IPS DF 19.7 (cell line): ENCODE measurements around the gene KRTAP4-16.
"Not testable (repeated sequence)": the region's sequence is repeated elsewhere in the genome, so short reads cannot be mapped to it uniquely, and the experiment has no call there.

Source experiments
- DNase-seq: peaks from one replicate; pipeline ENCODE4 v3.0.0-alpha.2; 2013; ENCODE audit warnings: low read depth, low spot score

KRTAP4-16 gene

GRCh38 chr17:41119696-41120690 lies 18.0 kb upstream of the KRTAP4-16 start:
- not testable (repeated sequence) for DNase-seq

- DNase-seq = no peak
Measured at GRCh38 chr17:41118721-41119120, 16.7 kb upstream of the KRTAP4-16 start.

GRCh38 chr17:41117846-41118386 lies 15.9 kb upstream of the KRTAP4-16 start, which contains the start of gene KRTAP4-11:
TSS of gene KRTAP4-11 (minus strand) at chr17:41118373. CDS start at chr17:41118315, 58 bp downstream.
- not testable (repeated sequence) for DNase-seq

- no peak for DNase-seq
Measured at GRCh38 chr17:41116297-41116696, 14.3 kb upstream of the KRTAP4-16 start.

GRCh38 chr17:41111151-41111885 lies 9.3 kb upstream of the KRTAP4-16 start:
- DNase-seq = no peak

- not testable (repeated sequence) for DNase-seq
Measured at GRCh38 chr17:41108728-41109386, 6.8 kb upstream of the KRTAP4-16 start.

GRCh38 chr17:41107941-41108450 lies 6.0 kb upstream of the KRTAP4-16 start:
- DNase-seq = no peak

GRCh38 chr17:41105347-41105746 lies 3.3 kb upstream of the KRTAP4-16 start, which contains the start of gene KRTAP4-9:
TSS of gene KRTAP4-9 (plus strand) at chr17:41105389. CDS start at chr17:41105389, 0 bp downstream.
- not testable (repeated sequence) for DNase-seq

GRCh38 chr17:41104386-41105038 lies 2.5 kb upstream of the KRTAP4-16 start:
- not testable (repeated sequence) for DNase-seq

- DNase-seq = no peak
Measured at GRCh38 chr17:41103896-41104295, 1.9 kb upstream of the KRTAP4-16 start.

GRCh38 chr17:41099682-41100480 lies 2.1 kb downstream of the KRTAP4-16 start:
- not testable (repeated sequence) for DNase-seq

- DNase-seq = no peak
Measured at GRCh38 chr17:41098481-41098880, 3.5 kb downstream of the KRTAP4-16 start.

- DNase-seq = no peak
Measured at GRCh38 chr17:41098042-41098441, 4.0 kb downstream of the KRTAP4-16 start, which contains the start of gene KRTAP4-8. TSS of gene KRTAP4-8 (minus strand) at chr17:41098142. CDS start at chr17:41098084, 58 bp downstream.

- DNase-seq = no peak
Measured at GRCh38 chr17:41096055-41096454, 6.0 kb downstream of the KRTAP4-16 start.

- DNase-seq = not testable (repeated sequence)
Measured at GRCh38 chr17:41088760-41089352, 13.2 kb downstream of the KRTAP4-16 start.

GRCh38 chr17:41084100-41084856 lies 17.7 kb downstream of the KRTAP4-16 start, which contains the start of gene KRTAP4-7:
TSS of gene KRTAP4-7 (plus strand) at chr17:41084150. CDS start at chr17:41084207, 57 bp downstream.
- not testable (repeated sequence) for DNase-seq

GRCh38 chr17:41083427-41083826 lies 18.6 kb downstream of the KRTAP4-16 start:
- DNase-seq = not testable (repeated sequence)

GRCh38 chr17:41082626-41083025 lies 19.4 kb downstream of the KRTAP4-16 start:
- DNase-seq = no peak
